Endothelial cell (in vitro differentiated cells): ENCODE results near the gene STAG1. TPM values are rescaled to one million over a fixed set of nuclear protein-coding genes. Genes with fewer than 3 reads are reported as not detected.
"Not testable (repeated sequence)": the region's sequence is repeated elsewhere in the genome, so short reads cannot be mapped to it uniquely, and the experiment has no call there.

Experiments used
- DNase-seq: peaks from one replicate; pipeline ENCODE4 v3.0.0; 2021; ENCODE audit warnings: low spot score
- H3K27ac Mint-ChIP-seq: one replicate; pipeline ENCODE4 v1.8.0; 2021; ENCODE audit warnings: mixed read lengths, inconsistent platforms; ENCODE audit not compliant: unreplicated experiment
- H3K27me3 Mint-ChIP-seq: one replicate; pipeline ENCODE4 v1.8.0; 2021; ENCODE audit warnings: mild to moderate bottlenecking, moderate library complexity, mixed read lengths, inconsistent platforms; ENCODE audit not compliant: unreplicated experiment
- H3K36me3 Mint-ChIP-seq: one replicate; pipeline ENCODE4 v1.8.0; 2021; ENCODE audit warnings: mild to moderate bottlenecking, low read depth, mixed read lengths, inconsistent platforms; ENCODE audit not compliant: unreplicated experiment
- H3K4me1 Mint-ChIP-seq: one replicate; pipeline ENCODE4 v1.8.0; 2021; ENCODE audit warnings: mild to moderate bottlenecking, mixed read lengths, inconsistent platforms; ENCODE audit not compliant: unreplicated experiment
- H3K4me3 Mint-ChIP-seq: one replicate; pipeline ENCODE4 v1.8.0; 2021; ENCODE audit warnings: mild to moderate bottlenecking, mixed read lengths, inconsistent platforms; ENCODE audit not compliant: unreplicated experiment
- H3K9me3 Mint-ChIP-seq: one replicate; pipeline ENCODE4 v1.8.0; 2021; ENCODE audit warnings: mixed read lengths, inconsistent platforms; ENCODE audit not compliant: unreplicated experiment
- CTCF ChIP-seq: fragments of 200-600 bp; sonication (generic); IDR thresholded peaks from one replicate; pipeline ENCODE4 v1.5.0; 2021; ENCODE audit warnings: antibody characterized with exemption; ENCODE audit not compliant: unreplicated experiment
- total RNA-seq: library from RNA; stranded (reverse); fragmentation: NEBNext Ultra II Directional; extraction: Animal tissue kit (Norgen Biotek cat#: 25700); gene quantifications from one replicate; pipeline ENCODE4 v1.2.1, GENCODE V29; 2021; ENCODE audit not compliant: unreplicated experiment

The STAG1 gene
- total RNA-seq, 1 donor from 2014 or later: 30.0 TPM

GRCh38 chr3:136772709-136773108 lies 20.5 kb upstream of the STAG1 start:
- no peaks in the 10 kb centered on the region for H3K4me1 Mint-ChIP-seq
- no peak for TF ChIP-seq CTCF
- DNase-seq: no peak
- H3K9me3 Mint-ChIP-seq: no peaks in the 10 kb centered on the region
- H3K4me3 Mint-ChIP-seq: no peak overlapping the region
- no peaks in the 10 kb centered on the region for H3K27me3 Mint-ChIP-seq
- H3K36me3 Mint-ChIP-seq: no peaks in the 10 kb centered on the region
- H3K27ac Mint-ChIP-seq: no peak overlapping the region

GRCh38 chr3:136758160-136759102 lies 6.3 kb upstream of the STAG1 start:
- H3K27me3 Mint-ChIP-seq, H3K4me1 Mint-ChIP-seq: not testable (repeated sequence)
- DNase-seq: peak; percentile 15

GRCh38 chr3:136755192-136755591 lies 3.0 kb upstream of the STAG1 start:
- H3K36me3 Mint-ChIP-seq: peaks cover 8% of the 10 kb centered on the region
- DNase-seq: no peak
- H3K4me1 Mint-ChIP-seq: peaks cover 26% of the 10 kb centered on the region
- H3K9me3 Mint-ChIP-seq: no peaks in the 10 kb centered on the region
- H3K27ac Mint-ChIP-seq: no peak overlapping the region
- no peak overlapping the region for H3K4me3 Mint-ChIP-seq
- peaks cover 12% of the 10 kb centered on the region for H3K27me3 Mint-ChIP-seq
- no peak for TF ChIP-seq CTCF

More at GRCh38 chr3:136758160-136759102, 6.3 kb upstream of the STAG1 start:
- TF ChIP-seq CTCF: peak; percentile 56
- not testable (repeated sequence) for H3K9me3 Mint-ChIP-seq, H3K4me3 Mint-ChIP-seq, H3K27ac Mint-ChIP-seq
- peaks cover 12% of the 10 kb centered on the region for H3K36me3 Mint-ChIP-seq

- TF ChIP-seq CTCF: no peak
- H3K27ac Mint-ChIP-seq: peak overlapping the region; percentile 96
- DNase-seq: no peak
- H3K27me3 Mint-ChIP-seq: peaks cover 14% of the 10 kb centered on the region
- peak overlapping the region; percentile 94 for H3K4me3 Mint-ChIP-seq
- H3K36me3 Mint-ChIP-seq: peaks cover 8% of the 10 kb centered on the region
- no peaks in the 10 kb centered on the region for H3K9me3 Mint-ChIP-seq
- H3K4me1 Mint-ChIP-seq: peaks cover 39% of the 10 kb centered on the region
These were observed 1.3 kb upstream of the STAG1 start for GRCh38 chr3:136753326-136753939.
